SH-SY5Y (cell line): ENCODE data around the gene SLC38A10.

Experiments used
- GATA2 ChIP-seq: IDR thresholded peaks from 2 replicates; pipeline ENCODE4 v1.6.1; 2011; ENCODE audit warnings: mild to moderate bottlenecking, low read depth, low read length
- GATA3 ChIP-seq: IDR thresholded peaks from 2 replicates; pipeline ENCODE4 v1.6.1; 2011; ENCODE audit warnings: low read depth, mild to moderate bottlenecking, low read length, moderate library complexity

- no peak for TF ChIP-seq GATA2
- no peak for TF ChIP-seq GATA3
These were observed 61.1 kb downstream of the SLC38A10 start for GRCh38 chr17:81233811-81234505.
